HCT116 (cell line): ENCODE results near the gene TBX4. TPM values are rescaled to one million over a fixed set of nuclear protein-coding genes. Genes with fewer than 3 reads are reported as not detected.

Experiments used
- ATAC-seq: fragments of 200-7000 bp; cut with Tn5 transposase; 2 replicates; pipeline ENCODE4 v1.9.1; 2020; ENCODE audit warnings: mild to moderate bottlenecking, moderate library complexity
- BruUV-seq: library from RNA; stranded (reverse); fragments of 400-500 nt; replicated peaks from 2 replicates; lab custom pipeline; 2021; lab: Mats Ljungman, UMichigan
- CTCF ChIA-PET: fragments of 300-600 bp; sonication (Branson Sonifier 250); formaldehyde crosslinking; loops from one replicate; lab custom pipeline; 2021; ENCODE audit warnings: antibody characterized with exemption; lab: Charles Lee
- POLR2A ChIA-PET: fragments of 300-600, 350-600 bp; sonication (Branson Sonifier 250); formaldehyde crosslinking; loops from one replicate; lab custom pipeline; 2021; ENCODE audit warnings: antibody characterized with exemption; lab: Charles Lee
- RAD21 ChIA-PET, 2 experiments: fragments of 300-600 bp; sonication (Branson Sonifier 250); formaldehyde crosslinking; loops; one replicate each; lab custom pipeline; 2023; ENCODE audit warnings: low total read pairs in 2 of 2; ENCODE audit not compliant: uncharacterized antibody in 2 of 2, unreplicated experiment in 2 of 2, low non-redundant PET in 1 of 2; lab: Charles Lee
- DNase-seq: peaks from one replicate; pipeline ENCODE4 v3.0.0-alpha.2; 2010; ENCODE audit warnings: low read depth, low spot score
- H2AFZ ChIP-seq: fragments of 200-600 bp; shearing (Covaris generic), sonication (generic); 2 replicates; pipeline ENCODE4 v1.6.1; 2017; ENCODE audit warnings: low read depth, mixed run types, mixed read lengths, antibody characterized with exemption, low read length; ENCODE audit not compliant: poor library complexity, severe bottlenecking
- H3K27ac ChIP-seq: 2 replicates; pipeline ENCODE4 v1.5.1; 2012; ENCODE audit warnings: low read depth, low read length
- H3K27me3 ChIP-seq: fragments of 200-600 bp; sonication (generic); 2 replicates; pipeline ENCODE4 v1.6.1; 2016; ENCODE audit warnings: mixed run types, low read length, mixed read lengths; ENCODE audit not compliant: insufficient read depth
- H3K36me3 ChIP-seq, 2 experiments: fragments of 200-500 bp in 1 of 2; fragments of 200-600 bp in 1 of 2; sonication (Bioruptor generic) in 1 of 2; sonication (generic) in 1 of 2; 2 replicates each; pipeline versions ENCODE4 v1.5.1 to v1.6.1; 2014 to 2016; ENCODE audit warnings: low read length in 2 of 2, inconsistent platforms in 1 of 2, mixed read lengths in 1 of 2, mixed run types in 1 of 2; ENCODE audit not compliant: insufficient read depth in 2 of 2, control insufficient read depth in 1 of 2
- H3K4me1 ChIP-seq, 2 experiments: fragments of 200-600 bp in 1 of 2; sonication (generic) in 1 of 2; 2 replicates each; pipeline versions ENCODE4 v1.5.1 to v1.6.1; 2012 to 2017; ENCODE audit warnings: low read length in 2 of 2, inconsistent platforms in 1 of 2, mild to moderate bottlenecking in 1 of 2, mixed read lengths in 1 of 2, mixed run types in 1 of 2, moderate library complexity in 1 of 2; ENCODE audit not compliant: insufficient read depth in 2 of 2, control insufficient read depth in 1 of 2
- H3K4me2 ChIP-seq: fragments of 200-600 bp; sonication (generic); 2 replicates; pipeline ENCODE4 v1.6.1; 2017; ENCODE audit warnings: mixed run types, low read length, mixed read lengths
- H3K4me3 ChIP-seq, 2 experiments: fragments of 200-600 bp in 1 of 2; sonication (generic) in 1 of 2; replicated peaks in 1 of 2; 2 replicates each; pipeline ENCODE4 v1.5.1; 2011 to 2016; ENCODE audit warnings: low read length in 2 of 2, control low read depth in 1 of 2, low read depth in 1 of 2, mild to moderate bottlenecking in 1 of 2, mixed read lengths in 1 of 2, mixed run types in 1 of 2
- H3K79me2 ChIP-seq: fragments of 200-600 bp; sonication (generic); 2 replicates; pipeline ENCODE4 v1.6.1; 2017; ENCODE audit warnings: mild to moderate bottlenecking, mixed run types, low read length, moderate library complexity, mixed read lengths; ENCODE audit not compliant: insufficient read depth
- H3K9ac ChIP-seq: fragments of 200-600 bp; sonication (generic); 2 replicates; pipeline ENCODE4 v1.6.1; 2016; ENCODE audit warnings: low read length, mixed read lengths
- H3K9me2 ChIP-seq: fragments of 200-600 bp; sonication (generic), shearing (Covaris generic); 2 replicates; pipeline ENCODE4 v1.6.1; 2017; ENCODE audit warnings: mixed run types, mild to moderate bottlenecking, moderate library complexity; ENCODE audit not compliant: insufficient read depth
- H3K9me3 ChIP-seq, 2 experiments: fragments of 200-500 bp in 1 of 2; fragments of 200-600 bp in 1 of 2; sonication (Bioruptor generic) in 1 of 2; sonication (generic) in 1 of 2; 2 replicates each; pipeline ENCODE4 v1.6.1; 2014 to 2017; ENCODE audit warnings: low read length in 2 of 2, mixed read lengths in 2 of 2, inconsistent platforms in 1 of 2, low read depth in 1 of 2, mild to moderate bottlenecking in 1 of 2, mixed run types in 1 of 2, moderate library complexity in 1 of 2; ENCODE audit not compliant: control insufficient read depth in 1 of 2, insufficient read depth in 1 of 2
- H4K20me1 ChIP-seq: fragments of 200-600 bp; sonication (generic), shearing (Covaris generic); 2 replicates; pipeline ENCODE4 v1.6.1; 2017; ENCODE audit warnings: mixed run types, mild to moderate bottlenecking, moderate library complexity; ENCODE audit not compliant: insufficient read depth
- ATF3 ChIP-seq: IDR thresholded peaks from 2 replicates; pipeline ENCODE4 v1.6.1; 2012
- CBX3 ChIP-seq: IDR thresholded peaks from 2 replicates; pipeline ENCODE4 v1.6.1; 2012; ENCODE audit warnings: low read depth
- CEBPB ChIP-seq: IDR thresholded peaks from 2 replicates; pipeline ENCODE4 v1.6.1; 2012; ENCODE audit warnings: low read depth
- EZH2 ChIP-seq: fragments of 200-600 bp; sonication (generic); IDR thresholded peaks from 2 replicates; pipeline ENCODE4 v1.6.1; 2017; ENCODE audit warnings: antibody characterized with exemption, mixed run types
- EZH2phosphoT487 ChIP-seq: fragments of 200-600 bp; IDR thresholded peaks from 2 replicates; pipeline ENCODE4 v1.6.1; 2018; ENCODE audit warnings: antibody characterized with exemption, borderline replicate concordance
- JUND ChIP-seq: IDR thresholded peaks from 2 replicates; pipeline ENCODE4 v1.6.1; 2012
- TCF7L2 ChIP-seq: IDR thresholded peaks from 2 replicates; pipeline ENCODE4 v1.7.0; 2011; ENCODE audit warnings: borderline replicate concordance, inconsistent platforms; ENCODE audit not compliant: insufficient read depth, insufficient read length; ENCODE audit errors: extremely low read depth
- ZBTB33 ChIP-seq: IDR thresholded peaks from 2 replicates; pipeline ENCODE4 v1.6.1; 2011; ENCODE audit warnings: mild to moderate bottlenecking, low read length, moderate library complexity; ENCODE audit not compliant: insufficient replicate concordance; ENCODE audit errors: extremely low read depth
- intact Hi-C: fragments of 100-400 bp; cut with micrococcal nuclease; formaldehyde crosslinking; loops from 2 replicates; pipeline ENCODE4 v1.10.0; 2022
- total RNA-seq: library from RNA; stranded (reverse); gene quantifications from one replicate; pipeline ENCODE4 v1.2.1, GENCODE V29; 2021; ENCODE audit not compliant: unreplicated experiment

The TBX4 gene
- total RNA-seq, 1 experiment from 2014 or later: 0.27 TPM

GRCh38 chr17:61431594-61432311 is 20.5 kb upstream of the TBX4 start:
- RAD21 ChIA-PET: no interaction called here
- no peaks in the 10 kb centered on the region for H3K9me2 ChIP-seq
- POLR2A ChIA-PET: no interaction called here
- no peak overlapping the region for H3K4me3 ChIP-seq
- peak overlapping the region; percentile 36; the same call in 1 of the 2 replicates for H3K27ac ChIP-seq
- H3K36me3 ChIP-seq: no peaks in the 10 kb centered on the region
- no TSS peak for BruUV-seq
- H3K27me3 ChIP-seq: no peaks in the 10 kb centered on the region
- no peak overlapping the region for H3K9ac ChIP-seq
- H4K20me1 ChIP-seq: no peaks in the 10 kb centered on the region
- no peaks in the 10 kb centered on the region for H3K79me2 ChIP-seq
- H3K9me3 ChIP-seq: peaks cover 0 to 6% of the 10 kb centered on the region in 2 experiments; a peak in 2 of 4 replicates
- ATAC-seq (peak; percentile 21; the same call in 1 of the 2 replicates), DNase-seq (no peak)
- peaks cover 11 to 26% of the 10 kb centered on the region in 2 experiments for H3K4me1 ChIP-seq
- CTCF ChIA-PET: no interaction called here
- H2AFZ ChIP-seq: peak overlapping the region; percentile 9
- TF ChIP-seq ZBTB33: no peak
- no peak for TF ChIP-seq EZH2phosphoT487
- TF ChIP-seq CBX3: 0 out of 2 replicates have a peak, but pooled peaks have one; percentile 6
- TF ChIP-seq EZH2: no peak
- no peak for TF ChIP-seq TCF7L2
- 0 out of 2 replicates have a peak, but pooled peaks have one; percentile 9 for TF ChIP-seq ATF3
- no peak for TF ChIP-seq CEBPB
- TF ChIP-seq JUND: no peak
- intact Hi-C loops: no loop called here
- H3K4me2 ChIP-seq: peak overlapping the region; percentile 21; the same call in 1 of the 2 replicates
